HG02885 (cell line): ENCODE measurements around the gene ALPP.
"Not testable (repeated sequence)": the region's sequence is repeated elsewhere in the genome, so short reads cannot be mapped to it uniquely, and the experiment has no call there.

Source experiments
- ATAC-seq: cut with Tn5 transposase; IDR thresholded peaks from one replicate; pipeline ENCODE4 v1.9.1; 2021; ENCODE audit warnings: mild to moderate bottlenecking; ENCODE audit not compliant: unreplicated experiment, poor library complexity

Gene ALPP

GRCh38 chr2:232362174-232362900, 16.2 kb upstream of the ALPP start:
- ATAC-seq = no peak

GRCh38 chr2:232363064-232363783, 15.3 kb upstream of the ALPP start:
- not testable (repeated sequence) for ATAC-seq

- no peak for ATAC-seq
These were observed 14.6 kb upstream of the ALPP start for GRCh38 chr2:232363784-232364615.

GRCh38 chr2:232364806-232365594, 13.6 kb upstream of the ALPP start:
- not testable (repeated sequence) for ATAC-seq

- ATAC-seq = no peak
These were observed 12.8 kb upstream of the ALPP start for GRCh38 chr2:232365621-232366321.

- not testable (repeated sequence) for ATAC-seq
These were observed 12.1 kb upstream of the ALPP start for GRCh38 chr2:232366461-232366860.

GRCh38 chr2:232367016-232367415, 11.5 kb upstream of the ALPP start:
- ATAC-seq = no peak

GRCh38 chr2:232367591-232368233, 10.8 kb upstream of the ALPP start:
- no peak for ATAC-seq

GRCh38 chr2:232368311-232368731, 10.2 kb upstream of the ALPP start:
- ATAC-seq = no peak

GRCh38 chr2:232369126-232369951, 9.2 kb upstream of the ALPP start:
- no peak for ATAC-seq

GRCh38 chr2:232370007-232370406, 8.5 kb upstream of the ALPP start:
- ATAC-seq = not testable (repeated sequence)

GRCh38 chr2:232372231-232373208, 6.0 kb upstream of the ALPP start:
- ATAC-seq = no peak

GRCh38 chr2:232374356-232374755, 4.2 kb upstream of the ALPP start:
- ATAC-seq = no peak

- ATAC-seq = no peak
These were observed 3.4 kb upstream of the ALPP start for GRCh38 chr2:232375164-232375563.

- no peak for ATAC-seq
These were observed 2.3 kb upstream of the ALPP start for GRCh38 chr2:232376260-232376659.

GRCh38 chr2:232376713-232377112, 1.8 kb upstream of the ALPP start:
- no peak for ATAC-seq

GRCh38 chr2:232377319-232377718, 1.2 kb upstream of the ALPP start:
- no peak for ATAC-seq
